ENCODE results near the gene SLC47A1.

The SLC47A1 gene

GRCh38 chr17:19534562-19535149 is 1.0 kb downstream of the SLC47A1 start:
- H3K27ac Mint-ChIP-seq, result peak overlapping the region; percentile 76
- H3K4me1 Mint-ChIP-seq (ENCODE audit: low read depth), result peaks cover 54% of the 10 kb centered on the region
- H3K9me3 Mint-ChIP-seq, result no peaks in the 10 kb centered on the region
- H3K36me3 Mint-ChIP-seq (ENCODE audit: low read depth), result peaks cover 16% of the 10 kb centered on the region
- intact Hi-C loops (cut with micrococcal nuclease), result no loop called here
- H3K27me3 Mint-ChIP-seq, result peaks cover 38% of the 10 kb centered on the region
- peak overlapping the region; percentile 81 for H3K4me3 Mint-ChIP-seq

GRCh38 chr17:19537111-19537510 is 3.5 kb downstream of the SLC47A1 start:
- Mint-ChIP-seq H3K4me3 (no peak overlapping the region), H3K4me1 (ENCODE audit: low read depth) (peaks cover 63% of the 10 kb centered on the region), H3K36me3 (ENCODE audit: low read depth) (peaks cover 16% of the 10 kb centered on the region), H3K27ac (no peak overlapping the region), H3K27me3 (peaks cover 36% of the 10 kb centered on the region), H3K9me3 (no peaks in the 10 kb centered on the region)
- intact Hi-C loops (cut with micrococcal nuclease), result no loop called here

GRCh38 chr17:19538095-19539039 is 4.7 kb downstream of the SLC47A1 start:
- H3K4me3 Mint-ChIP-seq, result no peak overlapping the region
- intact Hi-C loops (cut with micrococcal nuclease), result no loop called here
- H3K27me3 Mint-ChIP-seq, result peaks cover 23% of the 10 kb centered on the region
- peaks cover 22% of the 10 kb centered on the region for H3K36me3 Mint-ChIP-seq (ENCODE audit: low read depth)
- peaks cover 54% of the 10 kb centered on the region for H3K4me1 Mint-ChIP-seq (ENCODE audit: low read depth)
- no peaks in the 10 kb centered on the region for H3K9me3 Mint-ChIP-seq
- no peak overlapping the region for H3K27ac Mint-ChIP-seq

GRCh38 chr17:19539040-19539399 is 5.4 kb downstream of the SLC47A1 start:
- Mint-ChIP-seq H3K4me3 (no peak overlapping the region), H3K36me3 (ENCODE audit: low read depth) (peaks cover 23% of the 10 kb centered on the region), H3K9me3 (no peaks in the 10 kb centered on the region), H3K27me3 (peaks cover 19% of the 10 kb centered on the region), H3K4me1 (ENCODE audit: low read depth) (peaks cover 53% of the 10 kb centered on the region), H3K27ac (no peak overlapping the region)
- intact Hi-C loops (cut with micrococcal nuclease), result no loop called here

GRCh38 chr17:19539841-19540311 is 6.2 kb downstream of the SLC47A1 start:
- H3K27me3 Mint-ChIP-seq, result peaks cover 12% of the 10 kb centered on the region
- peaks cover 18% of the 10 kb centered on the region for H3K36me3 Mint-ChIP-seq (ENCODE audit: low read depth)
- peak overlapping the region; percentile 27 for H3K27ac Mint-ChIP-seq
- intact Hi-C loops (cut with micrococcal nuclease), result no loop called here
- no peaks in the 10 kb centered on the region for H3K9me3 Mint-ChIP-seq
- H3K4me1 Mint-ChIP-seq (ENCODE audit: low read depth), result peaks cover 55% of the 10 kb centered on the region
- H3K4me3 Mint-ChIP-seq, result no peak overlapping the region

- H3K4me3 Mint-ChIP-seq, result no peak overlapping the region
- H3K27me3 Mint-ChIP-seq, result peaks cover 6% of the 10 kb centered on the region
- intact Hi-C loops (cut with micrococcal nuclease), result no loop called here
- peaks cover 62% of the 10 kb centered on the region for H3K4me1 Mint-ChIP-seq (ENCODE audit: low read depth)
- H3K27ac Mint-ChIP-seq, result peak overlapping the region; percentile 27
- H3K36me3 Mint-ChIP-seq (ENCODE audit: low read depth), result peaks cover 18% of the 10 kb centered on the region
- no peaks in the 10 kb centered on the region for H3K9me3 Mint-ChIP-seq
Measured at GRCh38 chr17:19540706-19541370, 7.2 kb downstream of the SLC47A1 start.

- intact Hi-C loops (cut with micrococcal nuclease), result no loop called here
- Mint-ChIP-seq H3K4me1 (ENCODE audit: low read depth) (peaks cover 66% of the 10 kb centered on the region), H3K4me3 (no peak overlapping the region), H3K36me3 (ENCODE audit: low read depth) (peaks cover 18% of the 10 kb centered on the region), H3K9me3 (no peaks in the 10 kb centered on the region), H3K27ac (peak overlapping the region; percentile 27), H3K27me3 (peaks cover 5% of the 10 kb centered on the region)
Measured at GRCh38 chr17:19541445-19541844, 7.8 kb downstream of the SLC47A1 start.

GRCh38 chr17:19542247-19542646 is 8.6 kb downstream of the SLC47A1 start:
- Mint-ChIP-seq H3K9me3 (no peaks in the 10 kb centered on the region), H3K27ac (peak overlapping the region; percentile 27)
- intact Hi-C loops (cut with micrococcal nuclease), result no loop called here

GRCh38 chr17:19544366-19544765 is 10.7 kb downstream of the SLC47A1 start:
- Mint-ChIP-seq H3K27me3 (no peaks in the 10 kb centered on the region), H3K4me1 (ENCODE audit: low read depth) (peaks cover 49% of the 10 kb centered on the region), H3K27ac (peak overlapping the region; percentile 91), H3K36me3 (ENCODE audit: low read depth) (peaks cover 26% of the 10 kb centered on the region), H3K9me3 (no peaks in the 10 kb centered on the region), H3K4me3 (no peak overlapping the region)
- intact Hi-C loops (cut with micrococcal nuclease), result no loop called here

More at GRCh38 chr17:19542247-19542646, 8.6 kb downstream of the SLC47A1 start:
- H3K27me3 Mint-ChIP-seq, result peaks cover 3% of the 10 kb centered on the region
- H3K36me3 Mint-ChIP-seq (ENCODE audit: low read depth), result peaks cover 18% of the 10 kb centered on the region
- peaks cover 65% of the 10 kb centered on the region for H3K4me1 Mint-ChIP-seq (ENCODE audit: low read depth)
- H3K4me3 Mint-ChIP-seq, result no peak overlapping the region

GRCh38 chr17:19546289-19547065 is 12.8 kb downstream of the SLC47A1 start:
- no peak overlapping the region for H3K4me3 Mint-ChIP-seq
- H3K27ac Mint-ChIP-seq, result peak overlapping the region; percentile 91
- peaks cover 36% of the 10 kb centered on the region for H3K4me1 Mint-ChIP-seq (ENCODE audit: low read depth)
- H3K27me3 Mint-ChIP-seq, result no peaks in the 10 kb centered on the region
- peaks cover 43% of the 10 kb centered on the region for H3K36me3 Mint-ChIP-seq (ENCODE audit: low read depth)
- intact Hi-C loops (cut with micrococcal nuclease), result loop anchor here (1.0 kb wide), 1 partner anchor 32 kb away; no protein-coding TSS in a partner anchor
- H3K9me3 Mint-ChIP-seq, result no peaks in the 10 kb centered on the region

- intact Hi-C loops (cut with micrococcal nuclease), result no loop called here
- Mint-ChIP-seq H3K27me3 (no peaks in the 10 kb centered on the region), H3K27ac (no peak overlapping the region)
Measured at GRCh38 chr17:19549746-19550623, 16.3 kb downstream of the SLC47A1 start.

GRCh38 chr17:19551165-19551564 is 17.5 kb downstream of the SLC47A1 start:
- Mint-ChIP-seq H3K36me3 (ENCODE audit: low read depth) (peaks cover 64% of the 10 kb centered on the region), H3K4me3 (no peak overlapping the region), H3K27ac (no peak overlapping the region), H3K4me1 (ENCODE audit: low read depth) (peaks cover 17% of the 10 kb centered on the region), H3K9me3 (no peaks in the 10 kb centered on the region), H3K27me3 (no peaks in the 10 kb centered on the region)
- intact Hi-C loops (cut with micrococcal nuclease), result no loop called here

More at GRCh38 chr17:19549746-19550623, 16.3 kb downstream of the SLC47A1 start:
- Mint-ChIP-seq H3K9me3 (no peaks in the 10 kb centered on the region), H3K4me1 (ENCODE audit: low read depth) (peaks cover 28% of the 10 kb centered on the region), H3K4me3 (no peak overlapping the region), H3K36me3 (ENCODE audit: low read depth) (peaks cover 53% of the 10 kb centered on the region)

All from dendritic cell treated with granulocyte-macrophage colony-stimulating factor and Interleukin-4, amounts not matched to agents 40 ng/mL and 50 ng/mL, for 4 days (primary cell).